ENCODE measurements around the gene ZNF276.

The ZNF276 gene

GRCh38 chr16:89700649-89701424 lies 20.5 kb upstream of the ZNF276 start:
- H3K27ac Mint-ChIP-seq, result peak overlapping the region; percentile 92
- H3K4me3 Mint-ChIP-seq, result peak overlapping the region; percentile 86 to 88
- DNase-seq, result peak; percentile 55
- peaks cover 7 to 11% of the 10 kb centered on the region in 2 donors for H3K36me3 Mint-ChIP-seq
- no peaks in the 10 kb centered on the region for H3K9me3 Mint-ChIP-seq
- peaks cover 14 to 38% of the 10 kb centered on the region in 2 donors for H3K4me1 Mint-ChIP-seq
- peak; percentile 47 to 49 for ATAC-seq (replicated peaks)
- no peaks in the 10 kb centered on the region for H3K27me3 Mint-ChIP-seq

- Mint-ChIP-seq H3K27ac (peak within 1 kb of the TSS; percentile 92), H3K4me3 (peak within 1 kb of the TSS; percentile 86 to 88), H3K9me3 (no peaks in the 10 kb centered on the region), H3K4me1 (peaks cover 15 to 35% of the 10 kb centered on the region in 2 donors), H3K27me3 (no peaks in the 10 kb centered on the region), H3K36me3 (peaks cover 6 to 8% of the 10 kb centered on the region in 2 donors)
- DNase-seq (peak; percentile 94), ATAC-seq (replicated peaks) (peak; percentile 69 to 77)
Observed at GRCh38 chr16:89701425-89702406, 19.6 kb upstream of the ZNF276 start, which contains the start of gene SPATA2L. Gene SPATA2L, minus strand, starts transcription at chr16:89701705. Its CDS starts 473 bp downstream, at chr16:89701232.

- Mint-ChIP-seq H3K9me3 (no peaks in the 10 kb centered on the region), H3K27ac (no peak overlapping the region), H3K36me3 (peaks cover under 1 to 4% of the 10 kb centered on the region in 2 donors), H3K4me3 (no peak overlapping the region), H3K4me1 (peaks cover 11 to 31% of the 10 kb centered on the region in 2 donors), H3K27me3 (no peaks in the 10 kb centered on the region)
- DNase-seq (no peak), ATAC-seq (replicated peaks) (no peak)
Observed at GRCh38 chr16:89704281-89704680, 17.1 kb upstream of the ZNF276 start.

- peaks cover 0 to under 1% of the 10 kb centered on the region in 2 donors for H3K36me3 Mint-ChIP-seq
Observed at GRCh38 chr16:89705006-89705405, 16.3 kb upstream of the ZNF276 start.

GRCh38 chr16:89706518-89707260 lies 14.6 kb upstream of the ZNF276 start:
- no peaks in the 10 kb centered on the region for H3K36me3 Mint-ChIP-seq
- DNase-seq, result no peak
- H3K9me3 Mint-ChIP-seq, result no peaks in the 10 kb centered on the region
- no peak for ATAC-seq (replicated peaks)
- H3K4me1 Mint-ChIP-seq, result peaks cover 8 to 18% of the 10 kb centered on the region in 2 donors
- H3K4me3 Mint-ChIP-seq, result peak overlapping the region in 1 of 2 donors; percentile 56
- no peaks in the 10 kb centered on the region for H3K27me3 Mint-ChIP-seq
- H3K27ac Mint-ChIP-seq, result no peak overlapping the region

More at GRCh38 chr16:89705006-89705405, 16.3 kb upstream of the ZNF276 start:
- H3K27me3 Mint-ChIP-seq, result no peaks in the 10 kb centered on the region
- ATAC-seq (replicated peaks), result no peak
- H3K27ac Mint-ChIP-seq, result no peak overlapping the region
- H3K9me3 Mint-ChIP-seq, result no peaks in the 10 kb centered on the region
- peaks cover 10 to 26% of the 10 kb centered on the region in 2 donors for H3K4me1 Mint-ChIP-seq
- no peak overlapping the region for H3K4me3 Mint-ChIP-seq
- no peak for DNase-seq

GRCh38 chr16:89707695-89708094 lies 13.6 kb upstream of the ZNF276 start:
- Mint-ChIP-seq H3K27ac (no peak overlapping the region), H3K9me3 (no peaks in the 10 kb centered on the region), H3K4me3 (no peak overlapping the region), H3K27me3 (no peaks in the 10 kb centered on the region), H3K36me3 (no peaks in the 10 kb centered on the region), H3K4me1 (peaks cover 6 to 19% of the 10 kb centered on the region in 2 donors)
- DNase-seq, result no peak
- ATAC-seq (replicated peaks), result no peak

- Mint-ChIP-seq H3K27ac (no peak overlapping the region), H3K4me3 (no peak overlapping the region), H3K36me3 (no peaks in the 10 kb centered on the region), H3K4me1 (peaks cover 6 to 19% of the 10 kb centered on the region in 2 donors), H3K9me3 (no peaks in the 10 kb centered on the region), H3K27me3 (no peaks in the 10 kb centered on the region)
- no peak for DNase-seq
- ATAC-seq (replicated peaks), result no peak
Observed at GRCh38 chr16:89708481-89708931, 12.8 kb upstream of the ZNF276 start.

- H3K9me3 Mint-ChIP-seq, result no peaks in the 10 kb centered on the region
- no peaks in the 10 kb centered on the region for H3K27me3 Mint-ChIP-seq
- no peak for ATAC-seq (replicated peaks)
- no peak overlapping the region for H3K4me3 Mint-ChIP-seq
- peaks cover 6 to 19% of the 10 kb centered on the region in 2 donors for H3K4me1 Mint-ChIP-seq
- no peak overlapping the region for H3K27ac Mint-ChIP-seq
- H3K36me3 Mint-ChIP-seq, result peaks cover 0 to 2% of the 10 kb centered on the region in 2 donors
- no peak for DNase-seq
Observed at GRCh38 chr16:89709166-89709565, 12.2 kb upstream of the ZNF276 start.

GRCh38 chr16:89709716-89710432 lies 11.5 kb upstream of the ZNF276 start:
- Mint-ChIP-seq H3K27me3 (no peaks in the 10 kb centered on the region), H3K4me1 (peaks cover 6 to 19% of the 10 kb centered on the region in 2 donors), H3K9me3 (no peaks in the 10 kb centered on the region), H3K27ac (peak overlapping the region; percentile 54), H3K36me3 (peaks cover 4 to 9% of the 10 kb centered on the region in 2 donors), H3K4me3 (no peak overlapping the region)
- DNase-seq (no peak), ATAC-seq (replicated peaks) (no peak)

- DNase-seq (no peak), ATAC-seq (replicated peaks) (no peak)
- peaks cover 3 to 15% of the 10 kb centered on the region in 2 donors for H3K4me1 Mint-ChIP-seq
- H3K27ac Mint-ChIP-seq, result no peak overlapping the region
- peak overlapping the region in 1 of 2 donors; percentile 14 for H3K4me3 Mint-ChIP-seq
- no peaks in the 10 kb centered on the region for H3K9me3 Mint-ChIP-seq
- H3K36me3 Mint-ChIP-seq, result peaks cover 4 to 12% of the 10 kb centered on the region in 2 donors
- no peaks in the 10 kb centered on the region for H3K27me3 Mint-ChIP-seq
Observed at GRCh38 chr16:89710709-89711564, 10.4 kb upstream of the ZNF276 start.

- Mint-ChIP-seq H3K36me3 (peaks cover 9 to 17% of the 10 kb centered on the region in 2 donors), H3K9me3 (no peaks in the 10 kb centered on the region), H3K27me3 (no peaks in the 10 kb centered on the region), H3K4me3 (peak overlapping the region; percentile 89 to 90), H3K4me1 (peaks cover 0 to 10% of the 10 kb centered on the region in 2 donors), H3K27ac (peak overlapping the region; percentile 93)
- DNase-seq, result peak; percentile 53
- ATAC-seq (replicated peaks), result peak; percentile 84 to 87
Observed at GRCh38 chr16:89711601-89712273, 9.6 kb upstream of the ZNF276 start.

- H3K27me3 Mint-ChIP-seq, result no peaks in the 10 kb centered on the region
- H3K4me1 Mint-ChIP-seq, result peaks cover 3 to 13% of the 10 kb centered on the region in 2 donors
- DNase-seq (no peak), ATAC-seq (replicated peaks) (peak; percentile 12 to 21)
- H3K4me3 Mint-ChIP-seq, result peak overlapping the region; percentile 89 to 90
- H3K27ac Mint-ChIP-seq, result peak overlapping the region; percentile 93
- no peaks in the 10 kb centered on the region for H3K9me3 Mint-ChIP-seq
- H3K36me3 Mint-ChIP-seq, result peaks cover 12 to 21% of the 10 kb centered on the region in 2 donors
Observed at GRCh38 chr16:89712274-89712781, 9.0 kb upstream of the ZNF276 start.
